HepG2 (cell line): ENCODE measurements around the gene ASB16. TPM values are rescaled to one million over a fixed set of nuclear protein-coding genes. Genes with fewer than 3 reads are reported as not detected.
A peak's percentile ranks its signal among the peaks of the same experiment; 100 is the strongest.

Source experiments
- EEA1 ChIP-seq: sonication (generic); formaldehyde crosslinking; IDR thresholded peaks from 2 replicates; pipeline ENCODE4 v1.5.1; 2020; ENCODE audit warnings: mild to moderate bottlenecking, missing genetic modification reagents, borderline replicate concordance
- GPBP1L1 ChIP-seq: sonication (generic); formaldehyde crosslinking; IDR thresholded peaks from 2 replicates; pipeline ENCODE4 v1.5.0; 2020; ENCODE audit warnings: mild to moderate bottlenecking, missing genetic modification reagents
- HMGA1 ChIP-seq: sonication (generic); formaldehyde crosslinking; conservative IDR thresholded peaks from 2 replicates; pipeline ENCODE4 v1.4.0; 2020; ENCODE audit warnings: missing genetic modification reagents
- HNF4G ChIP-seq, 2 experiments: sonication (generic) in 1 of 2; formaldehyde crosslinking in 1 of 2; IDR thresholded peaks; 2 replicates each; pipeline versions ENCODE4 v1.4.0 to v1.6.1; 2011 to 2020; ENCODE audit warnings: borderline replicate concordance in 2 of 2, low read depth in 2 of 2, mild to moderate bottlenecking in 2 of 2, low read length in 1 of 2, missing genetic modification reagents in 1 of 2, moderate library complexity in 1 of 2
- KDM1A ChIP-seq: IDR thresholded peaks from 2 replicates; pipeline ENCODE4 v1.6.1; 2016; ENCODE audit warnings: missing compliant biosample characterization
- KDM2A ChIP-seq: sonication (generic); formaldehyde crosslinking; IDR thresholded peaks from 2 replicates; pipeline ENCODE4 v1.4.0; 2020; ENCODE audit warnings: low read depth, missing genetic modification reagents, borderline replicate concordance
- KLF9 ChIP-seq: IDR thresholded peaks from 2 replicates; pipeline ENCODE4 v1.6.1; 2016; ENCODE audit warnings: low read depth
- NR3C1 ChIP-seq: sonication (generic); formaldehyde crosslinking; IDR thresholded peaks from 2 replicates; pipeline ENCODE4 v1.4.0; 2020; ENCODE audit warnings: missing genetic modification reagents
- PTBP1 ChIP-seq: fragments of 200-400 bp; formaldehyde crosslinking; IDR thresholded peaks from 2 replicates; pipeline ENCODE4 v1.6.1; 2018; ENCODE audit warnings: low read length, low read depth; ENCODE audit not compliant: poor library complexity, severe bottlenecking
- SP5 ChIP-seq: IDR thresholded peaks from 2 replicates; pipeline ENCODE4 v1.6.1; 2016; ENCODE audit warnings: low read depth, borderline replicate concordance
- SRSF1 ChIP-seq: fragments of 200-400 bp; formaldehyde crosslinking; optimal IDR thresholded peaks from 2 replicates; pipeline ENCODE3; 2017; ENCODE audit warnings: mild to moderate bottlenecking, low read depth, low read length, moderate library complexity
- ZBTB42 ChIP-seq: sonication (generic); formaldehyde crosslinking; IDR thresholded peaks from 2 replicates; pipeline ENCODE4 v1.5.0; 2020; ENCODE audit warnings: mild to moderate bottlenecking, missing genetic modification reagents
- ZFP36L2 ChIP-seq: sonication (generic); formaldehyde crosslinking; IDR thresholded peaks from 2 replicates; pipeline ENCODE4 v1.4.0; 2020; ENCODE audit warnings: missing genetic modification reagents
- ZKSCAN5 ChIP-seq: sonication (generic); formaldehyde crosslinking; IDR thresholded peaks from 2 replicates; pipeline ENCODE4 v1.5.1; 2020; ENCODE audit warnings: mild to moderate bottlenecking, missing genetic modification reagents
- ZMAT5 ChIP-seq: sonication (generic); formaldehyde crosslinking; IDR thresholded peaks from 2 replicates; pipeline ENCODE4 v1.5.0; 2020; ENCODE audit warnings: mild to moderate bottlenecking, low read depth, missing genetic modification reagents, borderline replicate concordance
- ZNF253 ChIP-seq: sonication (generic); formaldehyde crosslinking; IDR thresholded peaks from 2 replicates; pipeline ENCODE4 v1.8.0; 2022; ENCODE audit warnings: mild to moderate bottlenecking, missing genetic modification reagents, borderline replicate concordance
- ZNF260 ChIP-seq: sonication (generic); formaldehyde crosslinking; IDR thresholded peaks from 2 replicates; pipeline ENCODE4 v1.4.0; 2020; ENCODE audit warnings: missing genetic modification reagents, low read depth, mild to moderate bottlenecking, borderline replicate concordance
- ZNF530 ChIP-seq: sonication (generic); formaldehyde crosslinking; IDR thresholded peaks from 2 replicates; pipeline ENCODE4 v1.5.0; 2020; ENCODE audit warnings: low read depth, mild to moderate bottlenecking, missing genetic modification reagents
- polyA plus RNA-seq, 8 experiments: library from polyadenylated mRNA; depleted of rRNA in 3 of 8; stranded (reverse) in 7 of 8; unstranded in 1 of 8; fragments of >200 nt; fragmentation: Illumina TruSeq in 4 of 8; extraction: Trizol in 4 of 8; gene quantifications; 2 replicates each; pipeline versions ENCODE4 v1.2.1 to v1.2.3, GENCODE V29; 2011 to 2016; ENCODE audit warnings: low read depth in 4 of 8, missing spikeins in 1 of 8, mixed read lengths in 1 of 8; ENCODE audit not compliant: insufficient read depth in 1 of 8
- total RNA-seq, 5 experiments: library from RNA; depleted of rRNA; stranded (reverse); fragments of >200 nt; fragmentation: Illumina TruSeq; extraction: Trizol; gene quantifications; 2 replicates each; pipeline ENCODE4 v1.2.3, GENCODE V29; 2016; ENCODE audit warnings: low read depth in 1 of 5
- TF ChIP-seq, protein P1 (sequence below): sonication (generic); formaldehyde crosslinking; conservative IDR thresholded peaks from 2 replicates; pipeline ENCODE4 v1.4.0; 2020; ENCODE audit warnings: missing genetic modification reagents
- TF ChIP-seq, protein P2 (sequence below): sonication (generic); formaldehyde crosslinking; IDR thresholded peaks from 2 replicates; pipeline ENCODE4 v1.4.0; 2020; ENCODE audit warnings: missing genetic modification reagents; ENCODE audit errors: not compliant biosample characterization
- TF ChIP-seq, protein P3 (sequence below): sonication (generic); formaldehyde crosslinking; IDR thresholded peaks from 2 replicates; pipeline ENCODE4 v1.8.1; 2023; ENCODE audit warnings: mild to moderate bottlenecking, inconsistent platforms, moderate library complexity, missing genetic modification reagents, borderline replicate concordance
- TF ChIP-seq, protein P4 (sequence below): sonication (generic); formaldehyde crosslinking; IDR thresholded peaks from 2 replicates; pipeline ENCODE4 v1.5.0; 2020; ENCODE audit warnings: missing genetic modification reagents

Gene ASB16
- total and polyA plus RNA-seq, 2 of the 13 experiments (the other 11 are each of a cell fraction or from before 2014, with no cell fraction given), result 0.07 TPM; not detected in 1

GRCh38 chr17:44218344-44219107 lies 48.0 kb downstream of the ASB16 start (continued):
- TF ChIP-seq HNF4G (IDR thresholded peaks at IDR 0.05; ENCODE audit: borderline replicate concordance, low read depth, low read length), result no peak; the same call in 1 of the 2 replicates
- TF ChIP-seq HNF4G (CRISPR knock-in tag; IDR thresholded peaks at IDR 0.05; ENCODE audit: borderline replicate concordance, low read depth), result peak; percentile 40; the same call in 1 of the 2 replicates
- TF ChIP-seq, protein P1, sequence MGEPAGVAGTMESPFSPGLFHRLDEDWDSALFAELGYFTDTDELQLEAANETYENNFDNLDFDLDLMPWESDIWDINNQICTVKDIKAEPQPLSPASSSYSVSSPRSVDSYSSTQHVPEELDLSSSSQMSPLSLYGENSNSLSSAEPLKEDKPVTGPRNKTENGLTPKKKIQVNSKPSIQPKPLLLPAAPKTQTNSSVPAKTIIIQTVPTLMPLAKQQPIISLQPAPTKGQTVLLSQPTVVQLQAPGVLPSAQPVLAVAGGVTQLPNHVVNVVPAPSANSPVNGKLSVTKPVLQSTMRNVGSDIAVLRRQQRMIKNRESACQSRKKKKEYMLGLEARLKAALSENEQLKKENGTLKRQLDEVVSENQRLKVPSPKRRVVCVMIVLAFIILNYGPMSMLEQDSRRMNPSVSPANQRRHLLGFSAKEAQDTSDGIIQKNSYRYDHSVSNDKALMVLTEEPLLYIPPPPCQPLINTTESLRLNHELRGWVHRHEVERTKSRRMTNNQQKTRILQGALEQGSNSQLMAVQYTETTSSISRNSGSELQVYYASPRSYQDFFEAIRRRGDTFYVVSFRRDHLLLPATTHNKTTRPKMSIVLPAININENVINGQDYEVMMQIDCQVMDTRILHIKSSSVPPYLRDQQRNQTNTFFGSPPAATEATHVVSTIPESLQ (CRISPR knock-in tag), result no peak
- TF ChIP-seq, protein P2, sequence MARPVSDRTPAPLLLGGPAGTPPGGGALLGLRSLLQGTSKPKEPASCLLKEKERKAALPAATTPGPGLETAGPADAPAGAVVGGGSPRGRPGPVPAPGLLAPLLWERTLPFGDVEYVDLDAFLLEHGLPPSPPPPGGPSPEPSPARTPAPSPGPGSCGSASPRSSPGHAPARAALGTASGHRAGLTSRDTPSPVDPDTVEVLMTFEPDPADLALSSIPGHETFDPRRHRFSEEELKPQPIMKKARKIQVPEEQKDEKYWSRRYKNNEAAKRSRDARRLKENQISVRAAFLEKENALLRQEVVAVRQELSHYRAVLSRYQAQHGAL (CRISPR knock-in tag), result no peak
- TF ChIP-seq, protein P3, sequence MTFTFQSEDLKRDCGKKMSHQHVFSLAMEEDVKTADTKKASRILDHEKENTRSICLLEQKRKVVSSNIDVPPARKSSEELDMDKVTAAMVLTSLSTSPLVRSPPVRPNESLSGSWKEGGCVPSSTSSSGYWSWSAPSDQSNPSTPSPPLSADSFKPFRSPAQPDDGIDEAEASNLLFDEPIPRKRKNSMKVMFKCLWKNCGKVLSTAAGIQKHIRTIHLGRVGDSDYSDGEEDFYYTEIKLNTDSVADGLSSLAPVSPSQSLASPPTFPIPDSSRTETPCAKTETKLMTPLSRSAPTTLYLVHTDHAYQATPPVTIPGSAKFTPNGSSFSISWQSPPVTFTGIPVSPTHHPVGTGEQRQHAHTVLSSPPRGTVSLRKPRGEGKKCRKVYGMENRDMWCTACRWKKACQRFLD (CRISPR knock-in tag), result no peak
- no peak for TF ChIP-seq NR3C1 (CRISPR knock-in tag)
- TF ChIP-seq ZFP36L2 (CRISPR knock-in tag), result no peak
- no peak for TF ChIP-seq ZNF260 (CRISPR knock-in tag)
- TF ChIP-seq, protein P4, sequence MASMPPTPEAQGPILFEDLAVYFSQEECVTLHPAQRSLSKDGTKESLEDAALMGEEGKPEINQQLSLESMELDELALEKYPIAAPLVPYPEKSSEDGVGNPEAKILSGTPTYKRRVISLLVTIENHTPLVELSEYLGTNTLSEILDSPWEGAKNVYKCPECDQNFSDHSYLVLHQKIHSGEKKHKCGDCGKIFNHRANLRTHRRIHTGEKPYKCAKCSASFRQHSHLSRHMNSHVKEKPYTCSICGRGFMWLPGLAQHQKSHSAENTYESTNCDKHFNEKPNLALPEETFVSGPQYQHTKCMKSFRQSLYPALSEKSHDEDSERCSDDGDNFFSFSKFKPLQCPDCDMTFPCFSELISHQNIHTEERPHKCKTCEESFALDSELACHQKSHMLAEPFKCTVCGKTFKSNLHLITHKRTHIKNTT (CRISPR knock-in tag), result no peak
- TF ChIP-seq KLF9, result no peak
- 0 out of 2 replicates have a peak, but pooled peaks have one; percentile 24 for TF ChIP-seq ZBTB42 (CRISPR knock-in tag)
- no peak for TF ChIP-seq GPBP1L1
- no peak for TF ChIP-seq SRSF1
- TF ChIP-seq PTBP1, result peak; percentile 98
- no peak for TF ChIP-seq ZNF530 (CRISPR knock-in tag)
- no peak for TF ChIP-seq ZMAT5
- no peak for TF ChIP-seq ZNF253
- TF ChIP-seq KDM1A (CRISPR knock-in tag), result no peak
- no peak for TF ChIP-seq ZKSCAN5 (CRISPR knock-in tag)
- TF ChIP-seq KDM2A (CRISPR knock-in tag), result peak; percentile 66; the same call in 1 of the 2 replicates
- TF ChIP-seq EEA1 (CRISPR knock-in tag), result no peak
- no peak for TF ChIP-seq HMGA1
- peak; percentile 79 for TF ChIP-seq SP5 (CRISPR knock-in tag)
